Activated CD8-positive, alpha-beta memory T cell treated with anti-CD3 and anti-CD28 coated beads for 4 hours (primary cell): ENCODE data around the gene ZNF646.

Experiments used
- DNase-seq, 2 donors: peaks; one replicate each; pipeline ENCODE4 v3.0.0-alpha.2; 2020; ENCODE audit warnings: low read depth in 2 of 2

Gene ZNF646

DNA sequence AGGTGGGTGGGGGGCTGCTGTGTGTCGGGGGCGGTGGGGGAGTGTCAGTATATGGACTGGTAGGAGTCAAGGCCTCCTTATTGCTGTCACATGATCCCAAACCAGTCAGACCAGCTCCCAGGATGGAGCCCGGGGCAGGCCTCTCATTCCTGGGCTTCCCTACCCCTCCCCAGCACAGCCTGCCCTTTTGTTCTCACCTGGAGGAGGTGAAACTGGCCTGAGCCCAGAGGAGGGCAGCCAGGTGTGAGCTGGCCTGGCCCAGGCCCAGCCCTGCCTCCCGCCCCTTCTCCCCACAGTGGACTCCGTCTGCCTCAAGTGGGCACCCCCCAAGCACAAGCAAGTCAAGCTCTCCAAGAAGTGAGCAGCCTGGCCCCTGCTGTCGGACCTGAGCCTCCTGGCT is 56.7 kb downstream of the ZNF646 start:
- DNase-seq, result no peak

DNA sequence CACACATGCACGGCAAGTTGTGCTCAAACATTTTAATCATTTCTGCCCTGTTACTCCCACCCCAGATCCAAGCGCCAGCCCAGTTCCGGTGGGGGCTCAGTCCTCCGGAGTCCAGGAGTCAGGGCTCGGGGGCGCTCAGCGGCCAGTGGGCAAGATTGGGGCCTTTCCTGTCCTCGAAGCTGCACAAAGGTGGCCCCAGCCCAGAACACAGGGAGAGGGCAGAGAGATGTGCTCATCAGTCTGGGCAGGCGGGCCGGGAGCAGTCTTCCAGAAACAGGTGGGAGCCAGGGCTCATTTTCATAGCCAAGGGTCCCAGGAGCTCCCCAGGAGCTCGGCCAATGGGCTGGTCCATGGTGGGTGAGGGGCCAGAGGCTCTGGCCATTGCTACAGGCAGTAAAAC is 57.2 kb downstream of the ZNF646 start:
- no peak for DNase-seq

DNA sequence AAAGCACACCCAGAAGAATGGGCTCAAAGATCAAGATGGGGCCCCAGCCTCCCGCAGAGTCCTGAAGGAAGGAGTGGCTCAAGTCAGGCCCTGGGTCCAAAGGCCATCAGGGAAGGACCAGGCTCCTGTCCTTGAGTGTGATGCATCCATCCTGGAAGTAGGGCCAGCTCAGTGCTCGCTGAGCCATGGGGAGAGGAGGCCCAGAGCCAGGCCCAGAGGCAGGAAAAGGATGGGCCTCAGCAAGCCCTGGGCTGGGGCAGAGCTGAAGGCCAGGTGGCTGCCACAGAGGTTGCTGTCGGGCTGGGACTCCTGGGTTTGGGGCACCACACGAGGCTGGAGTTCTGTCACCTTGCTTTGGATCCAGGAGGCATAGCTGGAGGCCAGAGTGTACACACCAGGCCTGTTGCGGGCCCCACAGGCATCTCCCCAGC is 57.6 kb downstream of the ZNF646 start:
- DNase-seq, result no peak

DNA sequence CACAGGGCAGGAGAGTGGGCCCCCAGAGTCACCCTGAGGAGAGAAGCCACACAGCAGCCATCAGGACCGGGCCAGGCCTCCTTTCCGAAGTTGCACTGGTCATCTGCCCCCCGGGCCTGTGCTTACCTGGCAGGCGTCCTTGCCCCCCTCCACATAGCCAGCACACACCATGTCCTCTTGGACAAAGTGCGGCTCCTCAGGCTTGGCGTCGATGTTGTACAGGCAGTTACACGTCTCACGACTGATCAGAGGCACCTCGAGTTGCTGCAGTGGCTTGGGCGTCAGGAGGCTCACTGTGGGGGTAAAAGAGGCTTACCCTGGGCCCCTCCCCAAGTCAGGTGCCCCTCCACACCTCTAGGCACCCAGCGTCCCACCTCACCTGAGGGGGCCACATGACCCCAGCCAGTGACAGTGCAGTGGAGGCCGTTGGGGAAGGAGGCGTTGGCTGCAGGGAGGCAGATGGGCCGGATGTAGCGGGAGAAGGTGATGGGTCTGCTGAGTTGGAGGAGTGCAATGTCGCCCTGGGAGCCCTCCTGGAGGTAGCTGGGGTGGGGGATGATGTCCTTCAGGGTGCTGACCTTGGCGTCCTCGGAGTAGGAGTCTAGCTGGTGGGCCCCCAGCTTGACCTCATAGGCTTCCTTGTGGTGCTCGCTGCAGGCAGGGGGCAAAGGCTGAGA is 58.2 kb downstream of the ZNF646 start:
- no peak for DNase-seq

DNA sequence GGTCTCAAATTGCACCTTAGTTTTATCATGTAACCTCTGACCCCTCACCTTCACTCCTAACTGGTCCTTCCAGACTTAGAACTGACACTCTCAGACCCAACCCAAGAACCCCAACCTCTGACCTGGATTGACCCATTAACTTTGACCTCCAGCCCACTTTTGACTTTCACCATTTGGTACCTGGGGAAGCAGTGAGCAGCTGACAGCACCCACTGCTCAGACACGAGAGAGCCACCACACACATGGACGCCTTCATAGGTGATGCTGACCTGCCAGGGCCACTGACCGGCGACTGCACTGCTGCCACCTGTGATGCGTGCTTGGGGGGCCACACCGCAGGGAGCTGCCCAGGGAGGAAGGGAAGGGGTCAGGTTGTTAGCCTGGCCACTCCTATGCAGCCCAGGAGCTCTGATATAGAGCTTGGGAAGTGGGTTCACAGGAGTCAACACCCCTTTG is 58.9 kb downstream of the ZNF646 start:
- no peak for DNase-seq
